Stimulated activated naive CD8-positive, alpha-beta T cell treated with anti-CD3 and anti-CD28 coated beads, Interleukin-15, Interleukin-2, amounts not matched to agents 100 U/mL and 50 U/mL, for 24 hours (primary cell): ENCODE results near the gene SIGLEC9.
A peak's percentile ranks its signal among the peaks of the same experiment; 100 is the strongest.

Source experiments
- ATAC-seq: fragments of 150-1000 bp; cut with Tn5 transposase; one replicate; pipeline ENCODE4 v1.10.0; 2021
- DNase-seq: peaks from one replicate; pipeline ENCODE4 v3.0.0; 2021

Gene SIGLEC9

GRCh38 chr19:51124729-51125128 is at the start of gene SIGLEC9:
Gene SIGLEC9 (plus strand): TSS chr19:51124906. CDS start chr19:51124975, 69 bp downstream.
- DNase-seq = no peak
- no peak for ATAC-seq

- DNase-seq (no peak), ATAC-seq (no peak)
These were observed 48.7 kb upstream of the SIGLEC9 start for GRCh38 chr19:51075998-51076397.

GRCh38 chr19:51076631-51077213 is 48.0 kb upstream of the SIGLEC9 start:
- ATAC-seq = no peak
- DNase-seq = no peak

GRCh38 chr19:51078104-51078503 is 46.6 kb upstream of the SIGLEC9 start:
- no peak for DNase-seq
- no peak for ATAC-seq

GRCh38 chr19:51078731-51079130 is 46.0 kb upstream of the SIGLEC9 start:
- DNase-seq (no peak), ATAC-seq (no peak)

GRCh38 chr19:51079481-51080110 is 45.1 kb upstream of the SIGLEC9 start:
- DNase-seq = no peak
- no peak for ATAC-seq

- ATAC-seq (no peak), DNase-seq (no peak)
These were observed 43.2 kb upstream of the SIGLEC9 start for GRCh38 chr19:51081476-51081875.

GRCh38 chr19:51082611-51083010 is 42.1 kb upstream of the SIGLEC9 start, which contains the start of gene KLK14:
Gene KLK14 (minus strand): TSS chr19:51082887. CDS start chr19:51082614, 273 bp downstream.
- no peak for ATAC-seq
- no peak for DNase-seq

- ATAC-seq (no peak), DNase-seq (no peak)
These were observed 41.5 kb upstream of the SIGLEC9 start for GRCh38 chr19:51083181-51083580.

- ATAC-seq (no peak), DNase-seq (no peak)
These were observed 40.9 kb upstream of the SIGLEC9 start for GRCh38 chr19:51083783-51084182.

- no peak for ATAC-seq
These were observed 40.2 kb upstream of the SIGLEC9 start for GRCh38 chr19:51084505-51084904.

GRCh38 chr19:51086153-51086850 is 38.4 kb upstream of the SIGLEC9 start:
- ATAC-seq = no peak
- DNase-seq = no peak

More at GRCh38 chr19:51084505-51084904, 40.2 kb upstream of the SIGLEC9 start:
- no peak for DNase-seq

- DNase-seq (no peak), ATAC-seq (no peak)
These were observed 34.9 kb upstream of the SIGLEC9 start for GRCh38 chr19:51089786-51090185.

- no peak for ATAC-seq
- no peak for DNase-seq
These were observed 34.2 kb upstream of the SIGLEC9 start for GRCh38 chr19:51090471-51090870.

- ATAC-seq (no peak), DNase-seq (no peak)
These were observed 33.6 kb upstream of the SIGLEC9 start for GRCh38 chr19:51091126-51091525.

GRCh38 chr19:51091895-51092873 is 32.5 kb upstream of the SIGLEC9 start:
- no peak for ATAC-seq

GRCh38 chr19:51093101-51093500 is 31.6 kb upstream of the SIGLEC9 start:
- ATAC-seq = no peak
- no peak for DNase-seq

More at GRCh38 chr19:51091895-51092873, 32.5 kb upstream of the SIGLEC9 start:
- no peak for DNase-seq

- ATAC-seq (no peak), DNase-seq (no peak)
These were observed 31.0 kb upstream of the SIGLEC9 start for GRCh38 chr19:51093510-51094345.

- peak; percentile 50 for DNase-seq
- no peak for ATAC-seq
These were observed 29.9 kb upstream of the SIGLEC9 start for GRCh38 chr19:51094696-51095279.

- DNase-seq = no peak
- no peak for ATAC-seq
These were observed 28.1 kb upstream of the SIGLEC9 start for GRCh38 chr19:51096473-51097165.
